T-cell (primary cell): ENCODE results near the gene SCAI. TPM values are rescaled to one million over a fixed set of nuclear protein-coding genes. Genes with fewer than 3 reads are reported as not detected.
A peak's percentile ranks its signal among the peaks of the same experiment; 100 is the strongest.
"Not testable (repeated sequence)": the region's sequence is repeated elsewhere in the genome, so short reads cannot be mapped to it uniquely, and the experiment has no call there.

Experiments used
- ATAC-seq, 4 experiments: fragments of 200-7000 bp in 3 of 4; fragments of 150-1000 bp in 1 of 4; cut with Tn5 transposase; replicated peaks in 1 of 4; 1 replicate in 3 of 4; 2 replicates in 1 of 4; pipeline ENCODE4 v1.10.0; 2021; ENCODE audit warnings: moderate library complexity in 3 of 4, mild to moderate bottlenecking in 2 of 4, moderate number of reproducible peaks in 1 of 4
- CTCF ChIA-PET, 2 donors: fragments of 300-600 bp; sonication (Branson Sonifier 250); formaldehyde crosslinking; loops; one replicate each; lab custom pipeline; 2022; ENCODE audit warnings: antibody characterized with exemption in 2 of 2; lab: Charles Lee
- POLR2A ChIA-PET, 2 donors: fragments of 300-600 bp; sonication (Branson Sonifier 250); formaldehyde crosslinking; loops; one replicate each; lab custom pipeline; 2022; ENCODE audit warnings: antibody characterized with exemption in 2 of 2; lab: Charles Lee
- DNase-seq, 35 experiments: peaks; one replicate each; pipeline versions ENCODE4 v3.0.0 to v3.0.0-alpha.2; 2013 to 2023
- H3K27ac ChIP-seq: one replicate; pipeline ENCODE4 v1.5.1; 2013; ENCODE audit warnings: low read length
- H3K27me3 ChIP-seq, 2 experiments: replicated peaks in 1 of 2; 1 replicate in 1 of 2; 2 replicates in 1 of 2; pipeline versions ENCODE4 v1.6.1 to v1.7.0; 2013; ENCODE audit warnings: low read length in 1 of 2, mixed read lengths in 1 of 2; ENCODE audit not compliant: control insufficient read depth in 2 of 2, insufficient read depth in 2 of 2; ENCODE audit errors: extremely low read depth in 1 of 2
- H3K36me3 ChIP-seq, 2 donors: 1 replicate in 1 of 2; 2 replicates in 1 of 2; pipeline versions ENCODE4 v1.6.1 to v1.7.0; 2013; ENCODE audit warnings: low read length in 1 of 2; ENCODE audit not compliant: control insufficient read depth in 2 of 2, insufficient read depth in 1 of 2; ENCODE audit errors: extremely low read depth in 1 of 2
- H3K4me1 ChIP-seq, 2 experiments: 1 replicate in 1 of 2; 2 replicates in 1 of 2; pipeline versions ENCODE4 v1.6.1 to v1.7.0; 2013; ENCODE audit warnings: low read length in 2 of 2, mixed read lengths in 1 of 2; ENCODE audit not compliant: insufficient read depth in 2 of 2, control insufficient read depth in 1 of 2; ENCODE audit errors: extremely low read depth in 1 of 2
- H3K4me3 ChIP-seq, 2 donors: 1 replicate in 1 of 2; 2 replicates in 1 of 2; pipeline versions ENCODE4 v1.5.1 to v1.7.0; 2013; ENCODE audit warnings: mild to moderate bottlenecking in 2 of 2, low read length in 1 of 2, moderate library complexity in 1 of 2; ENCODE audit not compliant: control insufficient read depth in 1 of 2; ENCODE audit errors: extremely low read depth in 1 of 2
- H3K9me3 ChIP-seq: 2 replicates; pipeline ENCODE4 v1.7.0; 2013
- H3K27ac Mint-ChIP-seq, 2 donors: one replicate each; pipeline ENCODE4 v1.8.0; 2020 to 2021; ENCODE audit warnings: mild to moderate bottlenecking in 2 of 2, mixed read lengths in 2 of 2
- H3K27me3 Mint-ChIP-seq, 2 donors: one replicate each; pipeline ENCODE4 v1.8.0; 2021 to 2022; ENCODE audit warnings: mixed read lengths in 2 of 2
- H3K36me3 Mint-ChIP-seq: one replicate; pipeline ENCODE4 v1.8.0; 2021; ENCODE audit warnings: mixed read lengths
- H3K4me1 Mint-ChIP-seq, 3 donors: one replicate each; pipeline ENCODE4 v1.8.0; 2020 to 2022; ENCODE audit warnings: mixed read lengths in 3 of 3, mild to moderate bottlenecking in 1 of 3
- H3K4me3 Mint-ChIP-seq, 3 donors: one replicate each; pipeline ENCODE4 v1.8.0; 2020 to 2022; ENCODE audit warnings: mild to moderate bottlenecking in 3 of 3, mixed read lengths in 3 of 3, moderate library complexity in 3 of 3
- H3K9me3 Mint-ChIP-seq, 3 donors: one replicate each; pipeline ENCODE4 v1.8.0; 2020 to 2022; ENCODE audit warnings: mixed read lengths in 3 of 3
- WGBS: methylation state at CpG from one replicate; pipeline ENCODE4 v1.1.5; 2013; ENCODE audit warnings: missing lambda C conversion rate; ENCODE audit not compliant: insufficient coverage; 5-methylcytosine and 5-hydroxymethylcytosine counted together
- total RNA-seq, 35 experiments: library from RNA in 6 of 35; stranded (reverse) in 6 of 35; fragments of 120-200 nt in 1 of 35; gene quantifications; one replicate each; pipeline versions ENCODE4 v1.2.1 to v1.2.4 and lab custom pipeline; 2013 to 2026

SCAI gene
- total RNA-seq, 5 donors from 2014 or later (not counting 1 experiment from before 2014, with no cell fraction given) = 11.4 to 14.3 (median 13.3) TPM

DNA sequence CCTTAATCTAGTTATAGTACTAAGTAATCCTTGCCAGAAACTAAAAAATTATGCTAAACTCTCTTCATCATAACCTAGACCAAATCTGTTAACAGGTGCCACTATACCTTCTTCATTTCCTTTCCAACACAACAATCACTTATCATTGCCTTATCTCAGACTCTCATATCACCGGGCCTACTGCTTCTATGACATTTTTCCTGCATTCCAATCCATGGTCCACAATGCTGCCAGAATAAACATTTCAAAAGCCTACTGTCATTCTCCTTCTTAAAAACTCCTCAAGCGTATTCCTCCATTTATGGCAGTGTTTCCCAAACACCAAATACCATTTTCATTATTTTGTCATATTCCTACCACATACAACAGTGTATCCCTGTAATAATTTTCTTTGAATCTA lies 39.7 kb upstream of the SCAI start:
- CTCF ChIA-PET = no interaction called here
- H3K27ac Mint-ChIP-seq = peak overlapping the region; percentile 0 to 72

DNA sequence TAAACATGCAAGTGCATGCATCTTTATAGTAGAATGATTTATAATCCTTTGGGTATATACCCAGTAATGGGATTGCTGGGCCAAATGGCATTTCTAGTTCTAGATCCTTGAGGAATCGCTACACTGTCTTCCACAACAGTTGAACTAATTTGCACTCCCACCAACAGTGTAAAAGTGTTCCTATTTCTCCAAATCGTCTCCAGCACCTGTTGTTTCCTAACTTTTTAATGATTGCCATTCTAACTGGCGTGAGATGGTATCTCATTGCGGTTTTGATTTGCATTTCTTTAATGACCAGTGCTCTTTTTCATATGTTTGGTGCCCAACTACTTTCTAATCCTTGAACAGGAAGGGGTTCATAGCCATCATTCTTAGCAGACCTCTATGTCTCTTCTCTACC lies 38.4 kb upstream of the SCAI start:
- H3K27ac Mint-ChIP-seq = peak overlapping the region in 1 of 2 donors; percentile 59
- not testable (repeated sequence) for H3K4me3 Mint-ChIP-seq, H3K9me3 Mint-ChIP-seq, H3K9me3 ChIP-seq, H3K27ac ChIP-seq, H3K27me3 Mint-ChIP-seq, H3K36me3 ChIP-seq, ATAC-seq, H3K4me3 ChIP-seq, DNase-seq, H3K27me3 ChIP-seq
- peaks cover 2 to 17% of the 10 kb centered on the region in 2 experiments for H3K4me1 ChIP-seq
- 93% methylated on average over 3 of the region's 4 CpGs for WGBS
- ChIA-PET POLR2A (interaction anchor here in 1 of 2 donors (1.0 kb wide), 1 partner anchor 11 kb away, joined by 3 read pairs; no protein-coding TSS in a partner anchor), CTCF (interaction anchor here in 1 of 2 donors (0.5 kb wide), 1 partner anchor 35 kb away, joined by 4 read pairs; no protein-coding TSS in a partner anchor)
- peaks cover 75 to 80% (median 75%) of the 10 kb centered on the region in 3 donors for H3K4me1 Mint-ChIP-seq
- peaks cover 40% of the 10 kb centered on the region for H3K36me3 Mint-ChIP-seq

More for the DNA sequence above, 39.7 kb upstream of the SCAI start:
- peaks cover 39% of the 10 kb centered on the region for H3K36me3 Mint-ChIP-seq
- POLR2A ChIA-PET = no interaction called here
- no peaks in the 10 kb centered on the region for H3K27me3 Mint-ChIP-seq
- Histone ChIP-seq H3K9me3 (no peaks in the 10 kb centered on the region), H3K36me3 (peaks cover 0 to 3% of the 10 kb centered on the region in 2 donors), H3K27ac (no peak overlapping the region), H3K4me3 (no peak overlapping the region), H3K27me3 (no peaks in the 10 kb centered on the region), H3K4me1 (peaks cover 8 to 27% of the 10 kb centered on the region in 2 experiments)
- H3K9me3 Mint-ChIP-seq = peaks cover 0 to 2% (median 0%) of the 10 kb centered on the region in 3 donors
- no peak for ATAC-seq
- no peak overlapping the region for H3K4me3 Mint-ChIP-seq
- peaks cover 76 to 82% (median 77%) of the 10 kb centered on the region in 3 donors for H3K4me1 Mint-ChIP-seq
- WGBS = 79% methylated on average over 2 of the region's 2 CpGs
- no peak for DNase-seq

DNA sequence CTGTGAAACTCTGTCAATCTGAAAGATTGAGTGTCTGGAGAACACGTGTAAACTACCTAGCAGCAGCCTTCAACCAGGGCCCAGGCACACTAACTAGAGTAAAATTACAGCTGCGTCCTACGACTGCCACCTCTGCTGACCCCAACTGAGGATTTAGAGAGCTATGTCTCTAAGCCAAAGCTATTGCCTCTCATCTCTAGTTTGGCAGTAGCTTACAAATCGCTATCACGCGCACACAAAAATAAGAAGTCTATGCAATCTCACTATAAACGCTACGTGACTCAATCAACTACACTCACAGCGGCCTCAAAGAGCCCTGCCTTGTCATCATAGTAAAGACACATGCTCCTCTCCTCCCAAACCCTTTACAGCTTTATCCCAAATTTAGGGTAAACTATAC lies 37.5 kb upstream of the SCAI start:
- ATAC-seq (no peak), DNase-seq (no peak)
- peaks cover 0 to 6% of the 10 kb centered on the region in 2 donors for H3K36me3 ChIP-seq
- H3K9me3 ChIP-seq = no peaks in the 10 kb centered on the region
- H3K4me3 Mint-ChIP-seq = no peak overlapping the region
- H3K27ac ChIP-seq = no peak overlapping the region
- H3K9me3 Mint-ChIP-seq = peaks cover 0 to 2% (median 0%) of the 10 kb centered on the region in 3 donors
- H3K27ac Mint-ChIP-seq = peak overlapping the region in 1 of 2 donors; percentile 16
- H3K27me3 ChIP-seq = no peaks in the 10 kb centered on the region
- ChIA-PET CTCF (no interaction called here), POLR2A (no interaction called here)
- WGBS = 98% methylated on average over 6 of the region's 9 CpGs
- H3K4me3 ChIP-seq = no peak overlapping the region
- H3K36me3 Mint-ChIP-seq = peaks cover 40% of the 10 kb centered on the region
- peaks cover 2 to 17% of the 10 kb centered on the region in 2 experiments for H3K4me1 ChIP-seq
- H3K4me1 Mint-ChIP-seq = peaks cover 80 to 86% (median 81%) of the 10 kb centered on the region in 3 donors
- no peaks in the 10 kb centered on the region for H3K27me3 Mint-ChIP-seq

DNA sequence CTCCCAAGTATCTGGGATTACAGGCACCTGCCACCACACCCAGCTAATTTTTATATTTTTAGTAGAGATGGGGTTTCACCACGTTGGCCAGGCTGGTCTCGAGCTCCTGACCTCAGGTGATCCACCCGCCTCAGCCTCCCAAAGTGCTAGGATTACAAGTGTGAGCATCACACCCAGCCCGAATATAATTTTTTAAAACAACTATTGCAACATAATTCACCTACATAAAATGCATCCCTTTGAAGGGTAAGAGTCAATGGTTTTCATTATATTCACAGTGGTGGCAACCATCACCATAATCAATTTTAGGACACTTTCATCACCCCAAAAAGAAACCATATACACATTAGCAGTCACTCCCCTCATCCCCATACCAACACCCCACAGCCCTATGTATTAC lies 36.4 kb upstream of the SCAI start:
- not testable (repeated sequence) for H3K4me3 Mint-ChIP-seq, H3K4me3 ChIP-seq, H3K27ac ChIP-seq, H3K27me3 ChIP-seq, H3K9me3 Mint-ChIP-seq, H3K27me3 Mint-ChIP-seq, H3K9me3 ChIP-seq, DNase-seq, H3K36me3 ChIP-seq, ATAC-seq
- ChIA-PET CTCF (interaction anchor here in 1 of 2 donors (0.6 kb wide), 1 partner anchor 12 kb away, joined by 3 read pairs; no protein-coding TSS in a partner anchor), POLR2A (interaction anchor here in 1 of 2 donors (0.8 kb wide), 1 partner anchor 23 kb away, joined by 5 read pairs; no protein-coding TSS in a partner anchor)
- no CpG with 5 or more reads among the region's 4 CpGs for WGBS
- Mint-ChIP-seq H3K4me1 (peaks cover 74 to 82% (median 81%) of the 10 kb centered on the region in 3 donors), H3K27ac (peak overlapping the region; percentile 22 to 44), H3K36me3 (peaks cover 37% of the 10 kb centered on the region)
- H3K4me1 ChIP-seq = peaks cover 2 to 12% of the 10 kb centered on the region in 2 experiments

DNA sequence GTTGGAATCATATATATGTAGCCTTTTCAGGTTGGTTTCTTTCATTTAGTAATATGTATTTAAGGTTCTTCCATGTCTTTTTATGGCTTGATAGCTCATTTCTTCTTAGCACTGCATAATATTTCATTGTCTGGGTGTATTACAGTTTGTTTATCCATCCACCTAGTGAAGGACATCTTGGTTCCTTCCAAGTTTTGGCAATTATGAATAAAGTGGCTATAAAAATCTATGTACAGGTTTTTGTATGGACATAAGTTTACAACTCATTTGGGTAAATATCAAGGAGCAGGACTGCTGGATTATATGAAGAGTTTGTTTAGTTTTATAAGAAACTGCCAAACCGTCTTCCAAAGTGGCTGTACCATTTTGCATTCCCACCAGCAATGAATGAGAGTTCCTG lies 34.6 kb upstream of the SCAI start:
- no peak for ATAC-seq
- Histone ChIP-seq H3K4me3 (no peak overlapping the region), H3K27ac (no peak overlapping the region), H3K36me3 (peaks cover 0 to 9% of the 10 kb centered on the region in 2 donors), H3K9me3 (no peaks in the 10 kb centered on the region), H3K4me1 (peaks cover under 1 to 13% of the 10 kb centered on the region in 2 experiments), H3K27me3 (no peaks in the 10 kb centered on the region)
- no peak for DNase-seq
- ChIA-PET POLR2A (no interaction called here), CTCF (no interaction called here)
- WGBS = no CpG with 5 or more reads among the region's 1 CpG
- Mint-ChIP-seq H3K4me1 (peaks cover 76 to 81% (median 79%) of the 10 kb centered on the region in 3 donors), H3K4me3 (no peak overlapping the region), H3K27me3 (no peaks in the 10 kb centered on the region), H3K9me3 (peaks cover 0 to 2% (median 0%) of the 10 kb centered on the region in 3 donors), H3K36me3 (peaks cover 34% of the 10 kb centered on the region), H3K27ac (peak overlapping the region; percentile 16 to 62)

DNA sequence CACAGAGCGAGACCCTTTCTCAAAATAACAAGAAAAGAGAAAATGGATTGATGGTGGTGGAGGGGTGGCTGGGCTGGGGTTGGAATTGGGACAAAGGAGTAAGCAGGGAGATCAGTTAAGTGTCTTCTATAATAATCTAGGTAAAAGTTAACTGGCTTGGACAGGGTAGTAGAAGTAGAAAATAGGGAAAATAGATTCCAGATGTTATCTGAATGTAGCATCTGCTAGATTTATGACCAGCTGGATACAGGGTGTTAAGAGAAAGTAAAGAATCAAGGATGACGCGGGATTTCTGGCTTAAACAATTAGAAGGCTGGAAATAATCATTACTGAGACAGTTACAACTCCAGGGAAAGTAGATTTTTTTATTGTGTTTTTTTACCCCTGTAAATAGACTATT lies 33.3 kb upstream of the SCAI start:
- Histone ChIP-seq H3K36me3 (peaks cover 0 to 9% of the 10 kb centered on the region in 2 donors), H3K27me3 (no peaks in the 10 kb centered on the region), H3K4me3 (no peak overlapping the region), H3K27ac (no peak overlapping the region), H3K4me1 (peaks cover 8 to 19% of the 10 kb centered on the region in 2 experiments), H3K9me3 (no peaks in the 10 kb centered on the region)
- no peak for DNase-seq
- Mint-ChIP-seq H3K9me3 (no peaks in the 10 kb centered on the region), H3K36me3 (peaks cover 32% of the 10 kb centered on the region), H3K27ac (peak overlapping the region; percentile 1), H3K4me3 (no peak overlapping the region), H3K27me3 (no peaks in the 10 kb centered on the region), H3K4me1 (peaks cover 73 to 83% (median 78%) of the 10 kb centered on the region in 3 donors)
- ChIA-PET CTCF (no interaction called here), POLR2A (no interaction called here)
- WGBS = no CpG with 5 or more reads among the region's 3 CpGs
- no peak for ATAC-seq
